ENCODE data around the gene IL12RB1.

IL12RB1 gene

DNA sequence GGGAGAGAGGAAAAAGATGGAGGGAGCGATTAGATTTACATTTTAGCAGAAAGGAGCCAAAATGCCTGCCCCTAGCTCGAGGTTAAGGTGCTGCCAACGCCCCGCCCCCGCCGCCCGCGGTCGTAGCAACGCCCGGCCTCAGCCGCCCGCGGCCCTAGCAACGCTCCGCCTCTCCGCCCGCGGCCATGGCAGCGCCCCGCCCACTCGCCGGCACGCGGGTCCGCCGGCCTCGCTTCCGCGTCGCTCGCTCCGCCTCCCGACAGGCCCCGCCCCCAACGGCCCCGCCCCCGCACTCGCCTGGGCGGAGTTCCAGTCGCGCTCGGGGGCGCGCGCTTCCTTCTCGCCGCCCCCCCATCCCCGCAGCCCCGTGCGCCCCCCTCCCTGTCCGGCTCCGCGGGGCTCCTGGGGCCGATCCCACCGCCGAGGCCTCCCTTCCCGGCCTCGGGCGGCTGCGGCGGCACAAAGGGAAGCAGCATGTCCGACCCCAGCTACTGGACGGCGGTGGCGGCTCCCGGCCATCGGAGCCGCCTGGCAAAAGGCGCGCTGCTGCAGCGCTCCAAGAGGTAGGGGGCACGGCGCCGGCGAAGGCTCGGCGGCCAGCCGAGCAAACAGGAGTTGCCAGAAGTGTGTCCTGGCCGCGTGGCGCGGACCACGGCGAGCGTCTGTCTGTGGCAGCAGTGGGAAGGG lies 31.1 kb upstream of the IL12RB1 start:
- H3K36me3 ChIP-seq (ENCODE audit: low read length), result no peaks in the 10 kb centered on the region
- TF ChIP-seq, protein P1, sequence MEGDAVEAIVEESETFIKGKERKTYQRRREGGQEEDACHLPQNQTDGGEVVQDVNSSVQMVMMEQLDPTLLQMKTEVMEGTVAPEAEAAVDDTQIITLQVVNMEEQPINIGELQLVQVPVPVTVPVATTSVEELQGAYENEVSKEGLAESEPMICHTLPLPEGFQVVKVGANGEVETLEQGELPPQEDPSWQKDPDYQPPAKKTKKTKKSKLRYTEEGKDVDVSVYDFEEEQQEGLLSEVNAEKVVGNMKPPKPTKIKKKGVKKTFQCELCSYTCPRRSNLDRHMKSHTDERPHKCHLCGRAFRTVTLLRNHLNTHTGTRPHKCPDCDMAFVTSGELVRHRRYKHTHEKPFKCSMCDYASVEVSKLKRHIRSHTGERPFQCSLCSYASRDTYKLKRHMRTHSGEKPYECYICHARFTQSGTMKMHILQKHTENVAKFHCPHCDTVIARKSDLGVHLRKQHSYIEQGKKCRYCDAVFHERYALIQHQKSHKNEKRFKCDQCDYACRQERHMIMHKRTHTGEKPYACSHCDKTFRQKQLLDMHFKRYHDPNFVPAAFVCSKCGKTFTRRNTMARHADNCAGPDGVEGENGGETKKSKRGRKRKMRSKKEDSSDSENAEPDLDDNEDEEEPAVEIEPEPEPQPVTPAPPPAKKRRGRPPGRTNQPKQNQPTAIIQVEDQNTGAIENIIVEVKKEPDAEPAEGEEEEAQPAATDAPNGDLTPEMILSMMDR (IDR thresholded peaks at IDR 0.05; ENCODE audit: insufficient read depth, low read length, poor library complexity, severe bottlenecking), result no peak
- no peak for TF ChIP-seq EZH2phosphoT487 (conservative IDR thresholded peaks at IDR 0.05; ENCODE audit: low read length)
- peak overlapping the region; percentile 70 for H3K4me3 ChIP-seq (ENCODE audit: insufficient read depth, low read length, poor library complexity, severe bottlenecking)
- peak overlapping the region; percentile 43 for H3K27ac ChIP-seq (ENCODE audit: low read depth, low read length)
- peaks cover 39% of the 10 kb centered on the region for H3K79me2 ChIP-seq (ENCODE audit: insufficient read depth, low read length)
- H3K4me2 ChIP-seq (ENCODE audit: low read depth, low read length, poor library complexity, severe bottlenecking), result peak overlapping the region; percentile 82
- no peaks in the 10 kb centered on the region for H3K27me3 ChIP-seq (ENCODE audit: low read length)
- no peaks in the 10 kb centered on the region for H4K20me1 ChIP-seq (ENCODE audit: low read depth, low read length)
- H2AFZ ChIP-seq (ENCODE audit: low read depth, low read length, severe bottlenecking), result no peak overlapping the region
- 0 out of 2 replicates have a peak, but pooled peaks cover 2% of the 10 kb centered on the region for H3F3A ChIP-seq (ENCODE audit: insufficient read depth)
- H3K9me2 ChIP-seq (replicated peaks; ENCODE audit: insufficient read depth, low read length), result no peaks in the 10 kb centered on the region
- no peaks in the 10 kb centered on the region for H3K9me3 ChIP-seq (ENCODE audit: insufficient read depth, low read length)
- H3K9ac ChIP-seq (ENCODE audit: low read length), result peak overlapping the region; percentile 81

DNA sequence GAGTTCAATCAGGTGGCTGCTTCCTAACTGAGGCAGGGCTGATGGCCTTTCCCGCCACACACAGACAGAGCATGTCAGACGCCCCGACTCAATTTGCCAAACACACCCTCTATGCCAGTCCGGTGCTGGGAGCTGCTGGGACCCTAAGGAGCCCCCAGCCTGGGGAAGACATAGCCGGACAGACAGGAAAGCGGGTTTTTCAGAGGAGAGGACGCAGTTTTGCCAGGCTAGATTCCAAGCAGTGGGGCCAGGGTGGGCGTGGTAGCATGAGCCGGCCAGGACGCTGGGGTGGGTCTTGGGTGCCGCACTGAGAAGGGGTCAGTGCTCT lies 30.6 kb upstream of the IL12RB1 start:
- Histone ChIP-seq H4K20me1 (ENCODE audit: low read depth, low read length) (no peaks in the 10 kb centered on the region), H3K27ac (ENCODE audit: low read depth, low read length) (no peak overlapping the region), H3K9ac (ENCODE audit: low read length) (peak overlapping the region; percentile 30; the same call in 1 of the 2 replicates), H3K9me3 (ENCODE audit: insufficient read depth, low read length) (no peaks in the 10 kb centered on the region), H3K4me3 (ENCODE audit: insufficient read depth, low read length, poor library complexity, severe bottlenecking) (no peak overlapping the region), H3K27me3 (ENCODE audit: low read length) (no peaks in the 10 kb centered on the region), H2AFZ (ENCODE audit: low read depth, low read length, severe bottlenecking) (no peak overlapping the region), H3K4me2 (ENCODE audit: low read depth, low read length, poor library complexity, severe bottlenecking) (peak overlapping the region; percentile 45), H3F3A (ENCODE audit: insufficient read depth) (0 out of 2 replicates have a peak, but pooled peaks cover 2% of the 10 kb centered on the region), H3K79me2 (ENCODE audit: insufficient read depth, low read length) (peaks cover 39% of the 10 kb centered on the region), H3K9me2 (replicated peaks; ENCODE audit: insufficient read depth, low read length) (no peaks in the 10 kb centered on the region), H3K36me3 (ENCODE audit: low read length) (no peaks in the 10 kb centered on the region)
- TF ChIP-seq, protein P1 (IDR thresholded peaks at IDR 0.05; ENCODE audit: insufficient read depth, low read length, poor library complexity, severe bottlenecking), result no peak
- TF ChIP-seq EZH2phosphoT487 (conservative IDR thresholded peaks at IDR 0.05; ENCODE audit: low read length), result no peak

DNA sequence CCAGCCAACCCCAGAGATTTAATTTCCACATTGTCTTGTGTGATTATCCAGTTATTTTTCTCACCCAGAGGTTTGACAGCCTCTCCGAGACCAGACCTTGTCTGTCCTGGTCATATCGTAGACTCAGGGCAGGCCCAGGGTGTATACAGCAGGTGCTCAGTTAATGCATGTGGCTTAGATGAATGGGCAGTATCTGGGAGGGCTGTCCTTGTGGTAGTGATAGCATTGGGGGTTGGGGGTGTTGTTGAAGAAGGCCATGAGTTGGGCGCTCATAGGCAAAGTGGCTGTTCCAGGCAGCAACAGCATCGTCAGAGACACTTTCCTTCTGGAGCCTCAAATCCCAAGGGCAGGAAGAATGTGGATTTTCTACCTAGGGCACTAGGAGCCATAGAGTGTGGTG lies 27.7 kb upstream of the IL12RB1 start:
- peaks cover 17% of the 10 kb centered on the region for H3K79me2 ChIP-seq (ENCODE audit: insufficient read depth, low read length)
- H3K27ac ChIP-seq (ENCODE audit: low read depth, low read length), result no peak overlapping the region
- H3F3A ChIP-seq (ENCODE audit: insufficient read depth), result 0 out of 2 replicates have a peak, but pooled peaks cover 11% of the 10 kb centered on the region
- H3K9ac ChIP-seq (ENCODE audit: low read length), result no peak overlapping the region
- no peaks in the 10 kb centered on the region for H3K36me3 ChIP-seq (ENCODE audit: low read length)
- no peaks in the 10 kb centered on the region for H3K27me3 ChIP-seq (ENCODE audit: low read length)
- no peaks in the 10 kb centered on the region for H3K9me3 ChIP-seq (ENCODE audit: insufficient read depth, low read length)
- H3K4me3 ChIP-seq (ENCODE audit: insufficient read depth, low read length, poor library complexity, severe bottlenecking), result no peak overlapping the region
- H2AFZ ChIP-seq (ENCODE audit: low read depth, low read length, severe bottlenecking), result no peak overlapping the region
- TF ChIP-seq, protein P1 (IDR thresholded peaks at IDR 0.05; ENCODE audit: insufficient read depth, low read length, poor library complexity, severe bottlenecking), result no peak
- no peak for TF ChIP-seq EZH2phosphoT487 (conservative IDR thresholded peaks at IDR 0.05; ENCODE audit: low read length)
- H3K9me2 ChIP-seq (replicated peaks; ENCODE audit: insufficient read depth, low read length), result no peaks in the 10 kb centered on the region
- H4K20me1 ChIP-seq (ENCODE audit: low read depth, low read length), result no peaks in the 10 kb centered on the region
- H3K4me2 ChIP-seq (ENCODE audit: low read depth, low read length, poor library complexity, severe bottlenecking), result no peak overlapping the region
